Measurements from ENCODE around the gene AHSA1. TPM values are rescaled to one million over a fixed set of nuclear protein-coding genes. Genes with fewer than 3 reads are reported as not detected.

AHSA1 gene
- total and polyA plus RNA-seq, 10 of the 15 experiments (the other 5 are each of a cell fraction or from before 2014, with no cell fraction given): 51.8 to 295 (median 201) TPM

DNA sequence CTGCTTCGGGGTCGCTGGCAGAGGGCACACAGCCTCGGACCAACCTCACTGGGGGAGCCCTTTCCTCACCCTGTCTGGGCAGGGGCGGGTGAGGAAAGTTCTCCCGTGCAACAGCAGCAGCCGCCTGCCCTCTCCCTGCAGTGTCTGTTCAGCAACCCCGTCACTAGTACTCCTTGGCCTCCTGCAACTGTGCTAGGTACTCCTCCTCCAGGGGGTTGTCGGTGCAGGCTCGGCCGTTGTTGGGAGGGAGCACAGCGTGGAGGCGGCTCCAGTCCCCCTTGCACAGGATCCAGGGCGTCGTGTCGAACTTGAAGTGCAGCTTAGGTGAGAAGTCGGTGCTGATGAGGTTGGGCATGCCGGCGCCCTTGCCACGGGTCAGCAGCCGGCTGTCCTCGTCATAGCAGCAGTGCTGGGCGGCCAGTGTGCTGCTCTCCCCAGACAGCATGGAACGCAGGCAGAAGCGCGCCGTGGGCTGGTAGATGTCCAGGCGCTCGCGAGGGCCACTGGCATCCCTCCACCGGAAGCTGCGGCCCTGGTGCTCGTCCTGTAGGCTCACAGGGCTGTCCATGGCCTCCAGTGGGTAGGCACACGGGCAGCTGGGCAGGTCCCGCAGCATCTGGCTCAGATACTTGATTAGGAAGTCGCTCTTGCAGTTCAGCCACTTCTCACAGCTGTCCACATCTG is 17.7 kb downstream of the AHSA1 start:
- H3K4me2 ChIP-seq (ENCODE audit: control insufficient read depth, insufficient read depth): no peak overlapping the region
- H3K36me3 ChIP-seq (ENCODE audit: control insufficient read depth in 2 of 2, insufficient read depth in 2 of 2, low read length in 1 of 2): no peaks in the 10 kb centered on the region
- H3K4me1 ChIP-seq (ENCODE audit: control insufficient read depth, insufficient read depth, low read length): peaks cover 8% of the 10 kb centered on the region
- no peak overlapping the region for H3K9ac ChIP-seq (ENCODE audit: control insufficient read depth, insufficient read depth, low read length)
- BruUV-seq (replicated peaks): no TSS peak
- H3K79me2 ChIP-seq (ENCODE audit: control insufficient read depth, insufficient read depth, low read length): no peaks in the 10 kb centered on the region
- no peak for DNase-seq (ENCODE audit: low read depth, low spot score)
- no peaks in the 10 kb centered on the region for H3K9me3 ChIP-seq (replicated peaks; ENCODE audit: control insufficient read depth, insufficient read depth, low read length)
- H4K20me1 ChIP-seq (ENCODE audit: control insufficient read depth, insufficient read depth): no peaks in the 10 kb centered on the region
- SMC1A ChIA-PET (ENCODE audit: uncharacterized antibody, unreplicated experiment): interaction anchor here (1.1 to 1.7 kb wide), 2 partner anchors 16 to 156 kb away, joined by 3 to 4 read pairs; no protein-coding TSS in a partner anchor
- intact Hi-C loops (cut with micrococcal nuclease; ENCODE audit: unreplicated experiment) (no loop called here), in situ Hi-C loops (cut with MboI) (no loop called here)
- H2AFZ ChIP-seq (ENCODE audit: control insufficient read depth, low read depth, low read length): no peak overlapping the region
- 64% methylated on average over 35 of the region's 35 CpGs for WGBS (ENCODE audit: insufficient coverage, insufficient replicate concordance, low lambda C conversion rate, missing lambda C conversion rate)
- H3K27me3 ChIP-seq (replicated peaks in 1 of 2; ENCODE audit: control insufficient read depth in 2 of 2, insufficient read depth in 2 of 2, low read length in 1 of 2): no peaks in the 10 kb centered on the region; a peak in 1 of 4 replicates
- no peak for ATAC-seq
- FAIRE-seq: no peak
- H3K27ac ChIP-seq (ENCODE audit: control insufficient read depth, insufficient read depth): no peak overlapping the region
- CTCF ChIA-PET: interaction anchor here (9.3 kb wide), 1 partner anchor 16 kb away, joined by 40 read pairs; no protein-coding TSS in a partner anchor
- TF ChIP-seq EP300 (IDR thresholded peaks at IDR 0.05; ENCODE audit: borderline replicate concordance in 1 of 2, control insufficient read depth in 1 of 2, low read depth in 2 of 2, low read length in 2 of 2) (no peak), SUZ12 (IDR thresholded peaks at IDR 0.05; ENCODE audit: unreplicated experiment) (no peak), BCL11A (IDR thresholded peaks at IDR 0.05; ENCODE audit: low read depth, low read length) (no peak), SRF (IDR thresholded peaks at IDR 0.05; ENCODE audit: low read depth in 2 of 2, low read length in 2 of 2) (no peak), FOXM1 (IDR thresholded peaks at IDR 0.05; ENCODE audit: low read depth, low read length) (no peak), SMAD1 (IDR thresholded peaks at IDR 0.05; ENCODE audit: low read depth, partially characterized antibody) (no peak), SIN3A (IDR thresholded peaks at IDR 0.05; ENCODE audit: low read depth, low read length) (no peak)
- TF ChIP-seq, protein P1, sequence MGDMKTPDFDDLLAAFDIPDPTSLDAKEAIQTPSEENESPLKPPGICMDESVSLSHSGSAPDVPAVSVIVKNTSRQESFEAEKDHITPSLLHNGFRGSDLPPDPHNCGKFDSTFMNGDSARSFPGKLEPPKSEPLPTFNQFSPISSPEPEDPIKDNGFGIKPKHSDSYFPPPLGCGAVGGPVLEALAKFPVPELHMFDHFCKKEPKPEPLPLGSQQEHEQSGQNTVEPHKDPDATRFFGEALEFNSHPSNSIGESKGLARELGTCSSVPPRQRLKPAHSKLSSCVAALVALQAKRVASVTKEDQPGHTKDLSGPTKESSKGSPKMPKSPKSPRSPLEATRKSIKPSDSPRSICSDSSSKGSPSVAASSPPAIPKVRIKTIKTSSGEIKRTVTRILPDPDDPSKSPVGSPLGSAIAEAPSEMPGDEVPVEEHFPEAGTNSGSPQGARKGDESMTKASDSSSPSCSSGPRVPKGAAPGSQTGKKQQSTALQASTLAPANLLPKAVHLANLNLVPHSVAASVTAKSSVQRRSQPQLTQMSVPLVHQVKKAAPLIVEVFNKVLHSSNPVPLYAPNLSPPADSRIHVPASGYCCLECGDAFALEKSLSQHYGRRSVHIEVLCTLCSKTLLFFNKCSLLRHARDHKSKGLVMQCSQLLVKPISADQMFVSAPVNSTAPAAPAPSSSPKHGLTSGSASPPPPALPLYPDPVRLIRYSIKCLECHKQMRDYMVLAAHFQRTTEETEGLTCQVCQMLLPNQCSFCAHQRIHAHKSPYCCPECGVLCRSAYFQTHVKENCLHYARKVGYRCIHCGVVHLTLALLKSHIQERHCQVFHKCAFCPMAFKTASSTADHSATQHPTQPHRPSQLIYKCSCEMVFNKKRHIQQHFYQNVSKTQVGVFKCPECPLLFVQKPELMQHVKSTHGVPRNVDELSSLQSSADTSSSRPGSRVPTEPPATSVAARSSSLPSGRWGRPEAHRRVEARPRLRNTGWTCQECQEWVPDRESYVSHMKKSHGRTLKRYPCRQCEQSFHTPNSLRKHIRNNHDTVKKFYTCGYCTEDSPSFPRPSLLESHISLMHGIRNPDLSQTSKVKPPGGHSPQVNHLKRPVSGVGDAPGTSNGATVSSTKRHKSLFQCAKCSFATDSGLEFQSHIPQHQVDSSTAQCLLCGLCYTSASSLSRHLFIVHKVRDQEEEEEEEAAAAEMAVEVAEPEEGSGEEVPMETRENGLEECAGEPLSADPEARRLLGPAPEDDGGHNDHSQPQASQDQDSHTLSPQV (IDR thresholded peaks at IDR 0.05): no peak
- TF ChIP-seq, protein P2, sequence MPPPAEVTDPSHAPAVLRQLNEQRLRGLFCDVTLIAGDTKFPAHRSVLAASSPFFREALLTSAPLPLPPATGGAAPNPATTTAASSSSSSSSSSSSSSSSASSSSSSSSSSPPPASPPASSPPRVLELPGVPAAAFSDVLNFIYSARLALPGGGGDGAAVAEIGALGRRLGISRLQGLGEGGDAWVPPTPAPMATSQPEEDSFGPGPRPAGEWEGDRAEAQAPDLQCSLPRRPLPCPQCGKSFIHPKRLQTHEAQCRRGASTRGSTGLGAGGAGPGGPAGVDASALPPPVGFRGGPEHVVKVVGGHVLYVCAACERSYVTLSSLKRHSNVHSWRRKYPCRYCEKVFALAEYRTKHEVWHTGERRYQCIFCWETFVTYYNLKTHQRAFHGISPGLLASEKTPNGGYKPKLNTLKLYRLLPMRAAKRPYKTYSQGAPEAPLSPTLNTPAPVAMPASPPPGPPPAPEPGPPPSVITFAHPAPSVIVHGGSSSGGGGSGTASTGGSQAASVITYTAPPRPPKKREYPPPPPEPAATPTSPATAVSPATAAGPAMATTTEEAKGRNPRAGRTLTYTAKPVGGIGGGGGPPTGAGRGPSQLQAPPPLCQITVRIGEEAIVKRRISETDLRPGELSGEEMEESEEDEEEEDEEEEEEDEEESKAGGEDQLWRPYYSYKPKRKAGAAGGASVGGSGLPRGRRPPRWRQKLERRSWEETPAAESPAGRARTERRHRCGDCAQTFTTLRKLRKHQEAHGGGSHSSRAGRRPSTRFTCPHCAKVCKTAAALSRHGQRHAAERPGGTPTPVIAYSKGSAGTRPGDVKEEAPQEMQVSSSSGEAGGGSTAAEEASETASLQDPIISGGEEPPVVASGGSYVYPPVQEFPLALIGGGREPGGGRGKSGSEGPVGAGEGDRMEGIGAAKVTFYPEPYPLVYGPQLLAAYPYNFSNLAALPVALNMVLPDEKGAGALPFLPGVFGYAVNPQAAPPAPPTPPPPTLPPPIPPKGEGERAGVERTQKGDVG (CRISPR knock-in tag; IDR thresholded peaks at IDR 0.05): no peak
- TF ChIP-seq, protein P3, sequence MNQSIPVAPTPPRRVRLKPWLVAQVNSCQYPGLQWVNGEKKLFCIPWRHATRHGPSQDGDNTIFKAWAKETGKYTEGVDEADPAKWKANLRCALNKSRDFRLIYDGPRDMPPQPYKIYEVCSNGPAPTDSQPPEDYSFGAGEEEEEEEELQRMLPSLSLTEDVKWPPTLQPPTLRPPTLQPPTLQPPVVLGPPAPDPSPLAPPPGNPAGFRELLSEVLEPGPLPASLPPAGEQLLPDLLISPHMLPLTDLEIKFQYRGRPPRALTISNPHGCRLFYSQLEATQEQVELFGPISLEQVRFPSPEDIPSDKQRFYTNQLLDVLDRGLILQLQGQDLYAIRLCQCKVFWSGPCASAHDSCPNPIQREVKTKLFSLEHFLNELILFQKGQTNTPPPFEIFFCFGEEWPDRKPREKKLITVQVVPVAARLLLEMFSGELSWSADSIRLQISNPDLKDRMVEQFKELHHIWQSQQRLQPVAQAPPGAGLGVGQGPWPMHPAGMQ (IDR thresholded peaks at IDR 0.05; ENCODE audit: borderline replicate concordance): no peak
- no peak overlapping the region for H3K4me3 ChIP-seq
- RAD21 ChIA-PET (ENCODE audit: unreplicated experiment): interaction anchor here (1.5 kb wide), 1 partner anchor 16 kb away, joined by 4 read pairs; no protein-coding TSS in a partner anchor
- POLR2A ChIA-PET: no interaction called here

All from GM12878 (cell line).